Astrocyte (in vitro differentiated cells and primary cell): ENCODE measurements around the gene SLC39A3. TPM values are rescaled to one million over a fixed set of nuclear protein-coding genes. Genes with fewer than 3 reads are reported as not detected.

Experiments used
- DNase-seq: peaks from one replicate; pipeline ENCODE4 v3.0.0-alpha.2; 2010; ENCODE audit warnings: low read depth
- FAIRE-seq: peaks from 2 replicates; lab custom pipeline; 2011; peaks lifted over from hg19 to GRCh38; lab: Jason Lieb, UNC
- H2AFZ ChIP-seq: 2 replicates; pipeline ENCODE4 v1.6.0; 2012; ENCODE audit warnings: low read depth, low read length, inconsistent platforms
- H3K27ac ChIP-seq: 2 replicates; pipeline ENCODE4 v1.5.1; 2011; ENCODE audit warnings: low read depth, low read length, inconsistent platforms
- H3K27me3 ChIP-seq: 2 replicates; pipeline ENCODE4 v1.6.0; 2011; ENCODE audit warnings: low read length, inconsistent platforms; ENCODE audit not compliant: insufficient read depth
- H3K36me3 ChIP-seq: 2 replicates; pipeline ENCODE4 v1.5.1; 2011; ENCODE audit warnings: low read length, inconsistent platforms; ENCODE audit not compliant: insufficient read depth
- H3K4me1 ChIP-seq: 2 replicates; pipeline ENCODE4 v1.5.1; 2011; ENCODE audit warnings: low read length, inconsistent platforms; ENCODE audit not compliant: insufficient read depth
- H3K4me2 ChIP-seq: 2 replicates; pipeline ENCODE4 v1.6.0; 2012; ENCODE audit warnings: low read length, inconsistent platforms
- H3K4me3 ChIP-seq: 2 replicates; pipeline ENCODE4 v1.5.1; 2011; ENCODE audit warnings: low read depth, mild to moderate bottlenecking, low read length, inconsistent platforms; ENCODE audit not compliant: insufficient read depth
- H3K79me2 ChIP-seq: 2 replicates; pipeline ENCODE4 v1.6.0; 2012; ENCODE audit warnings: mild to moderate bottlenecking, low read length, inconsistent platforms; ENCODE audit not compliant: insufficient read depth
- H3K9ac ChIP-seq: 2 replicates; pipeline ENCODE4 v1.6.0; 2012; ENCODE audit warnings: mild to moderate bottlenecking, low read length, inconsistent platforms
- H3K9me3 ChIP-seq: 2 replicates; pipeline ENCODE4 v1.5.1; 2012; ENCODE audit warnings: low read depth, mild to moderate bottlenecking, low read length, inconsistent platforms; ENCODE audit not compliant: insufficient read depth
- H4K20me1 ChIP-seq: 2 replicates; pipeline ENCODE4 v1.6.0; 2012; ENCODE audit warnings: low read length, inconsistent platforms; ENCODE audit not compliant: insufficient read depth
- H3K27ac Mint-ChIP-seq: one replicate; pipeline ENCODE4 v1.8.0; 2021; ENCODE audit warnings: mild to moderate bottlenecking, mixed read lengths; ENCODE audit not compliant: unreplicated experiment
- H3K27me3 Mint-ChIP-seq: one replicate; pipeline ENCODE4 v1.8.0; 2021; ENCODE audit warnings: low read depth, mixed read lengths; ENCODE audit not compliant: unreplicated experiment
- H3K36me3 Mint-ChIP-seq: one replicate; pipeline ENCODE4 v1.8.0; 2021; ENCODE audit warnings: low read depth, mixed read lengths; ENCODE audit not compliant: unreplicated experiment
- H3K4me1 Mint-ChIP-seq: one replicate; pipeline ENCODE4 v1.8.0; 2021; ENCODE audit warnings: low read depth, mixed read lengths; ENCODE audit not compliant: unreplicated experiment
- H3K4me3 Mint-ChIP-seq: one replicate; pipeline ENCODE4 v1.8.0; 2021; ENCODE audit warnings: mild to moderate bottlenecking, moderate library complexity, mixed read lengths; ENCODE audit not compliant: unreplicated experiment
- H3K9me3 Mint-ChIP-seq: one replicate; pipeline ENCODE4 v1.8.0; 2021; ENCODE audit warnings: mild to moderate bottlenecking, mixed read lengths; ENCODE audit not compliant: unreplicated experiment
- EZH2 ChIP-seq: IDR thresholded peaks from 2 replicates; pipeline ENCODE4 v1.6.1; 2012; ENCODE audit warnings: mild to moderate bottlenecking, low read length, inconsistent platforms; ENCODE audit not compliant: insufficient read depth
- total RNA-seq: library from RNA; stranded (reverse); gene quantifications from 2 replicates; pipeline ENCODE4 v1.2.1, GENCODE V29; 2021
- TF ChIP-seq, protein P1 (sequence below): IDR thresholded peaks from 2 replicates; pipeline ENCODE4 v1.5.1; 2011; ENCODE audit warnings: low read depth, mild to moderate bottlenecking, inconsistent platforms, low read length, moderate library complexity; ENCODE audit not compliant: insufficient read depth

Gene SLC39A3
- total RNA-seq, 1 donor from 2014 or later: 30.0 TPM

DNA sequence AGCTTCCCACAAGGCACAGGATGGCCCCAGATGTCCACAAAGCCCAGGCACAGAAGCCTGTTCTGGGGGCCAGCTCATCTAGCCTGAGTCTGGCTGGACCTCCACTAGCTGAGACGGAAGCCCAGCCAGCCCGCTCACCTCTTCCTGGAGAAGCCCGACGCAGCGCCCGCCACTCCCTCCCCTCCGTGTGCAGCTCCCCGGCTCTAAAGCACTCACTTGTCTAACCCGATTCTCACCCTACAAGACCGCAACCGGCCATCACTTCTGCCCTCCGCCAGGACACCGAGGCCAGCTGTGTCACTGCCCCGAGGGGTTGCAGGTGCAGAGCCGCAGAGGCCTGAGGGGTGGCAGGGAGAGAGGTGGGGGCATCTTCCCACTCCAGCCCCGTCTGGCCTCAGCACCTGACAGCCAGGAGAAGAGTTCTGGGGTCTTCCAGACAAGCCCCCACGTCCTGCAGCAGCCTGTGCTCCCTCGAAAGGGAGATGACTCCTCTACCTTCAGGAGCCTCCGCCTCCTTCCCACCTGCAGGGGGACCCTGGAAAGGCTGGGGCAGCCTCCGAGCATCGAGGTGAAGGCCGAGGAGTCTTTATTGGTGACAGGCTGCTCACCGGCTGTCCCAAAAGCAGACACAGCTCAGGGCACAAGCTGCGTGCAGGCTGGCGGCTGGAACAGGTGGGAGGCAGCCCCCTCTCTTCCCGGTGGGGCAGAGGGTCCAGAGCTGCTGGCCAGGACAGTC, 12.7 kb downstream of the SLC39A3 start:
- Histone ChIP-seq H3K36me3 (no peaks in the 10 kb centered on the region), H3K27me3 (peaks cover 6% of the 10 kb centered on the region), H3K9me3 (no peaks in the 10 kb centered on the region), H3K27ac (no peak overlapping the region), H3K79me2 (no peaks in the 10 kb centered on the region), H2AFZ (no peak overlapping the region), H3K4me3 (no peak overlapping the region), H3K9ac (no peak overlapping the region), H3K4me1 (peaks cover 13% of the 10 kb centered on the region), H4K20me1 (no peaks in the 10 kb centered on the region), H3K4me2 (no peak overlapping the region)
- FAIRE-seq (no peak), DNase-seq (no peak)
- Mint-ChIP-seq H3K27me3 (peaks cover 6% of the 10 kb centered on the region), H3K27ac (no peak overlapping the region), H3K36me3 (no peaks in the 10 kb centered on the region), H3K4me3 (no peak overlapping the region), H3K4me1 (no peaks in the 10 kb centered on the region), H3K9me3 (no peaks in the 10 kb centered on the region)
- TF ChIP-seq, protein P1, sequence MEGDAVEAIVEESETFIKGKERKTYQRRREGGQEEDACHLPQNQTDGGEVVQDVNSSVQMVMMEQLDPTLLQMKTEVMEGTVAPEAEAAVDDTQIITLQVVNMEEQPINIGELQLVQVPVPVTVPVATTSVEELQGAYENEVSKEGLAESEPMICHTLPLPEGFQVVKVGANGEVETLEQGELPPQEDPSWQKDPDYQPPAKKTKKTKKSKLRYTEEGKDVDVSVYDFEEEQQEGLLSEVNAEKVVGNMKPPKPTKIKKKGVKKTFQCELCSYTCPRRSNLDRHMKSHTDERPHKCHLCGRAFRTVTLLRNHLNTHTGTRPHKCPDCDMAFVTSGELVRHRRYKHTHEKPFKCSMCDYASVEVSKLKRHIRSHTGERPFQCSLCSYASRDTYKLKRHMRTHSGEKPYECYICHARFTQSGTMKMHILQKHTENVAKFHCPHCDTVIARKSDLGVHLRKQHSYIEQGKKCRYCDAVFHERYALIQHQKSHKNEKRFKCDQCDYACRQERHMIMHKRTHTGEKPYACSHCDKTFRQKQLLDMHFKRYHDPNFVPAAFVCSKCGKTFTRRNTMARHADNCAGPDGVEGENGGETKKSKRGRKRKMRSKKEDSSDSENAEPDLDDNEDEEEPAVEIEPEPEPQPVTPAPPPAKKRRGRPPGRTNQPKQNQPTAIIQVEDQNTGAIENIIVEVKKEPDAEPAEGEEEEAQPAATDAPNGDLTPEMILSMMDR: no peak
- no peak for TF ChIP-seq EZH2

DNA sequence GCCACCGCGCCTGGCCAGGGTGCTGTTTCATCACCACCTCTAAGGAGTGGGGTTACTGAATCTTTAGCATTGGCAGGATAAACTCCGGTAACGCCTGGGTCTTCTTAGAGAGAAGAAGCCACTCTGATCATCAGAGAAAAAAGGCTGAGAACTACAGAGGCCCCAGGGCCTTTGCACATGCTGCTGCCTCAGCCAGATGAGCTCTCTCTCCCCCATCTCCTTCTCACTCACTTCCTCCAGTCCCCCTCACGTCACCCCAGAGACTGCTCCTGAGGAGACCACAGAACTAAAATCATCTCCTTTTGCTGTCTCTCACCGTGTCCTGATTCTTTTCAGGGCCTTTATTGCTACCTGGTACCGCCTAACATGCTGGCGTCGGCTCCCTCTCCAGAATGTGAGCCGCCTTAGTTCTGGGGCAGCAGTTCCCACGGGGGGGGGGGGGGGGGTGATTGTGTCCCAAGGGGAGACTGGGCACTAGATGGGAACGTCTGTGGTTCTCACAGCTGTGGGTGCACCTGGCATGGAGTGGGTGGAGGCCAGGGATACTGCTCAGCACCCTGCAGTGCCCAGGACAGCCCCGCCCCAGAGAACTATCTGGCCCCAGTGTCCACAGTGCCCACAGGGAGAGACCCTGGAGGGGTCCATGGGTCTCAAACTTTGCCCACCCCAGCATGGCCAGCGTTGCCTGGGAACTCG, 13.5 kb downstream of the SLC39A3 start:
- TF ChIP-seq, protein P1: no peak
- TF ChIP-seq EZH2: no peak

More for the DNA sequence above, 13.5 kb downstream of the SLC39A3 start:
- DNase-seq (no peak), FAIRE-seq (no peak)
- Histone ChIP-seq H3K4me2 (no peak overlapping the region), H3K79me2 (no peaks in the 10 kb centered on the region), H3K9me3 (no peaks in the 10 kb centered on the region), H3K27ac (no peak overlapping the region), H3K27me3 (peaks cover 6% of the 10 kb centered on the region), H4K20me1 (no peaks in the 10 kb centered on the region), H3K36me3 (no peaks in the 10 kb centered on the region), H3K4me3 (no peak overlapping the region), H3K4me1 (peaks cover 16% of the 10 kb centered on the region), H3K9ac (no peak overlapping the region), H2AFZ (no peak overlapping the region)
- Mint-ChIP-seq H3K27ac (no peak overlapping the region), H3K27me3 (peaks cover 11% of the 10 kb centered on the region), H3K9me3 (no peaks in the 10 kb centered on the region), H3K36me3 (no peaks in the 10 kb centered on the region), H3K4me1 (no peaks in the 10 kb centered on the region), H3K4me3 (no peak overlapping the region)
